ENCODE measurements around the gene PTPRG. TPM values are rescaled to one million over a fixed set of nuclear protein-coding genes. Genes with fewer than 3 reads are reported as not detected.

PTPRG gene
- total RNA-seq, 3 donors from 2014 or later: 28.9 to 54.7 (median 40.4) TPM

DNA sequence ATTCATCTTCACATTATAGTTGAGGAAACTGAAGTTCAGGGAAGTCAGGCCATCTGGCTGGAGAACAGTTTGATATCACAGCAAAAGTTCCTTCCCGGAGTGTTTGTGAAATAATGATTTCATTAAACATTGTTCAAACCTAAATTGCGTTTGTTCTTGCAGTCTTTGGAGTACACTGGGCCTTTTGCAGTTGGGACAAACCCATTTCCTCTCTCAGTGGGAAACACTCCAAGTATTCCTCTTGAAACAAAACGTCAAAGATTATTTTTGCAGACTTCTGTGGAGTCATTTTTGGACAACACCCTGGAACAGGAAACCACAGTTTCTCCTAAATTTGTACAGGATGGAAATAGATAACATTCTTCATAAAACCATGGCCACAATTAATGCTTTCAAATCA is 287.5 kb downstream of the PTPRG start:
- DNase-seq (no peak), ATAC-seq (peak; percentile 32)
- Histone ChIP-seq H3K4me1 (ENCODE audit: low read depth) (peaks cover 11% of the 10 kb centered on the region), H3K36me3 (ENCODE audit: low read depth) (no peaks in the 10 kb centered on the region), H3K9me3 (no peaks in the 10 kb centered on the region), H3K4me3 (no peak overlapping the region)
- TF ChIP-seq, protein P1, sequence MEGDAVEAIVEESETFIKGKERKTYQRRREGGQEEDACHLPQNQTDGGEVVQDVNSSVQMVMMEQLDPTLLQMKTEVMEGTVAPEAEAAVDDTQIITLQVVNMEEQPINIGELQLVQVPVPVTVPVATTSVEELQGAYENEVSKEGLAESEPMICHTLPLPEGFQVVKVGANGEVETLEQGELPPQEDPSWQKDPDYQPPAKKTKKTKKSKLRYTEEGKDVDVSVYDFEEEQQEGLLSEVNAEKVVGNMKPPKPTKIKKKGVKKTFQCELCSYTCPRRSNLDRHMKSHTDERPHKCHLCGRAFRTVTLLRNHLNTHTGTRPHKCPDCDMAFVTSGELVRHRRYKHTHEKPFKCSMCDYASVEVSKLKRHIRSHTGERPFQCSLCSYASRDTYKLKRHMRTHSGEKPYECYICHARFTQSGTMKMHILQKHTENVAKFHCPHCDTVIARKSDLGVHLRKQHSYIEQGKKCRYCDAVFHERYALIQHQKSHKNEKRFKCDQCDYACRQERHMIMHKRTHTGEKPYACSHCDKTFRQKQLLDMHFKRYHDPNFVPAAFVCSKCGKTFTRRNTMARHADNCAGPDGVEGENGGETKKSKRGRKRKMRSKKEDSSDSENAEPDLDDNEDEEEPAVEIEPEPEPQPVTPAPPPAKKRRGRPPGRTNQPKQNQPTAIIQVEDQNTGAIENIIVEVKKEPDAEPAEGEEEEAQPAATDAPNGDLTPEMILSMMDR (IDR thresholded peaks at IDR 0.05): no peak
- intact Hi-C loops (cut with DNase I, micrococcal nuclease): no loop called here

DNA sequence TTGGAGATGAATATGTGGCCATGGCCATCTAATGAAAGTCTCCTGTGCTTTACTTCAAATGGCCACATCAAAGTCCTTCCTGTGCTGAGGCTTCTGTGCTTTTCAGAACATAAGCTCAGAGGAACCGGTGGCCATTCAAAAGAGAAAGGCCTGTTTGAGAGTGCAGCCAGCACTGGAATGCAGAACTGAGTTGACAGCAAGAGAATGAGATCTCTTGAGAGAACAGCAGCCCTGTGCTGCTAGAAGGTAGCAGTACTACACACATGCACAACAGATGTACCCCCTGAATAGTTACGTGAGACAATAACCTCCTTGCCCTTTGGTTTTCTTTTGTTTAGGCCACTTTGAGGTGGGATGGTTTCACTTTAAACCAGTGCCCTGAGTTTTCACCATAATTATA is 292.5 kb downstream of the PTPRG start:
- ATAC-seq: no peak
- intact Hi-C loops (cut with DNase I, micrococcal nuclease): loop anchor here in 1 of 2 donors (10.0 kb wide), 1 partner anchor 201 kb away; no protein-coding TSS in a partner anchor

DNA sequence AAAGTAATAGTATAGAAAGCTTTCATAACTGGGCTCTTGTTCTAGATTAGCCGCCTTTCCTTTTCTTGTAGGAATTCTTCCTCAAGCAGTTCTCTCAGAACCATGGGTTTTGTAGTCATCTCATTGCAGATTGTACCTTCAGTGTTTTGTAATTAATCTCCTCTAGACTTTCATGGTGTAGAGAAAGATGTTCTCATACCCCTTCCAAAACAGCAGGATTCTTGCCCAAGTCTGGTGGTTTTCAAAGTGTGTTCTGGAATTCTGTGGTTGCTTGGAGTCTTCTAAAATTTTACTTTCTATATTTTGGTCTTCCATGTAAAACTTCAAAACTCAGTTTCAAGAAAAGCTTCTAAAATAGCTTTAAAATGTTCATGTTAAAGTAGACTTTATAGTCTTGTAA is 293.8 kb downstream of the PTPRG start:
- no peak for DNase-seq
- Histone ChIP-seq H3K36me3 (ENCODE audit: low read depth) (no peaks in the 10 kb centered on the region), H3K9me3 (no peaks in the 10 kb centered on the region), H3K4me1 (ENCODE audit: low read depth) (no peaks in the 10 kb centered on the region), H3K4me3 (no peak overlapping the region)
- TF ChIP-seq, protein P1 (IDR thresholded peaks at IDR 0.05): no peak
- no peak for ATAC-seq
- intact Hi-C loops (cut with DNase I, micrococcal nuclease): loop anchor here in 1 of 2 donors (10.0 kb wide), 1 partner anchor 200 kb away; no protein-coding TSS in a partner anchor

More for the DNA sequence above, 292.5 kb downstream of the PTPRG start:
- no peaks in the 10 kb centered on the region for H3K9me3 ChIP-seq
- no peak overlapping the region for H3K4me3 ChIP-seq
- H3K4me1 ChIP-seq (ENCODE audit: low read depth): peaks cover 2% of the 10 kb centered on the region
- no peaks in the 10 kb centered on the region for H3K36me3 ChIP-seq (ENCODE audit: low read depth)
- DNase-seq: no peak
- TF ChIP-seq, protein P1 (IDR thresholded peaks at IDR 0.05): no peak

DNA sequence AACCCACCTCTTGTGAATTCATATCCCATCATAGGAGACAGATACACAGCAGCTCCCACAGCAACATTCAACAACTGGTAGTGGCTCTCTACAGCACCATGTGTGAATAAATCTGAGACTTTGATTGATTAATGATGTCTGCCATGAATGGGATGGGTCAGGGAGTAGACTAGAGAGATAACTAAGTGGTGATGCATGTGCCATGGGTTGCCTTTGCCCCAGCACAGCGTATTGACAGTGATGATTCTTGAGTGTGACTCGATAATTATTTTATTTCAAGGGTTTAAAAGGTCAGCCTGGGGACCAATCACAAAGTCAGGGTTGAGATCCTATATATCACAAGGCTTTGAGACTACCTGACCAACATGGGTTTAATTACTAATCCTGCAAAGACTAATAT is 295.9 kb downstream of the PTPRG start:
- TF ChIP-seq, protein P1 (IDR thresholded peaks at IDR 0.05): no peak
- ATAC-seq (peak; percentile 29), DNase-seq (no peak)
- H3K9me3 ChIP-seq: no peaks in the 10 kb centered on the region
- H3K4me1 ChIP-seq (ENCODE audit: low read depth): no peaks in the 10 kb centered on the region
- no peak overlapping the region for H3K4me3 ChIP-seq
- intact Hi-C loops (cut with DNase I, micrococcal nuclease): loop anchor here in 1 of 2 donors (10.0 kb wide), 1 partner anchor 198 kb away; no protein-coding TSS in a partner anchor
- no peaks in the 10 kb centered on the region for H3K36me3 ChIP-seq (ENCODE audit: low read depth)

DNA sequence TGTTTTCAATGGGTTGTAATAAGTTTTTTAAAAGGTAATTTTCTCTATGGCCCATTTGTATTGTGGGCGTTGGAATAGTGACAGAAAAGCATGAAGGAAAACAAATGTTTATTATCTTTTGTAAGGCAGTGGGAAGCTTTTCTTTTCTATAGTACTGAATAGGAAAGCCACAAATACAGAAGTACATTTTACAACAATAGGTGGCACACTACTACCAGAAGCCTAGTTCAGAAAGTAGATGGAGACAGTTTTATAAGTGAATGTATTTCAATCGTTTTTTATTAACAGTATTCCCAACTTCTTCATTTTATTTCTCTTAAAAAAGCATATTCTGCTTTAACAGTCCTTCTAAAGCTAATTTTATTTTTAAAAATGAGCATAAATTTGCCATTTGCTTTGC is 296.7 kb downstream of the PTPRG start:
- ATAC-seq: peak; percentile 47
- H3K4me3 ChIP-seq: no peak overlapping the region
- TF ChIP-seq, protein P1 (IDR thresholded peaks at IDR 0.05): no peak
- intact Hi-C loops (cut with DNase I, micrococcal nuclease): loop anchor here in 1 of 2 donors (10.0 kb wide), 1 partner anchor 197 kb away; no protein-coding TSS in a partner anchor
- no peak for DNase-seq
- H3K4me1 ChIP-seq (ENCODE audit: low read depth): no peaks in the 10 kb centered on the region
- H3K9me3 ChIP-seq: no peaks in the 10 kb centered on the region
- no peaks in the 10 kb centered on the region for H3K36me3 ChIP-seq (ENCODE audit: low read depth)

DNA sequence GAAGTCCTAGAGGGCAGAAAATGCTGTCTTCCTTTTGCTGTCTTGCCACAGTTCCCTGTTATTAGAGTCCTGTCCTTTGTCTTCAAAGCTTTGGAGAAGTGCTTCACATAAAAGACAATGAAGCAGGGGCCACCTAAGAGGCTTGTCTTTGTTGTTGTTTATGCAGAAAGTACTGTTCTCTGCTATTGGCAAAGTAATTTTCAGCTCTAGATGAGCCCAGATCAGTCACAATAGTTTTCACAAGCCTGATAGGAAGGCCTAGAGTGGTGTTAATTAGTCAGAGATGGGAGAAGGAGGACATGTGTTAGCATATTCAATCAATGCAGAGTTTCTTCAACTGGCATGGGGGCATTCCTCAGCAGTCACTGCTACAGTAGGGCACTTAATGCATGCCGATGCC is 300.0 kb downstream of the PTPRG start:
- ATAC-seq (no peak), DNase-seq (no peak)
- intact Hi-C loops (cut with DNase I, micrococcal nuclease): no loop called here
- H3K4me3 ChIP-seq: no peak overlapping the region
- H3K9me3 ChIP-seq: no peaks in the 10 kb centered on the region
- TF ChIP-seq, protein P1 (IDR thresholded peaks at IDR 0.05): no peak
- H3K36me3 ChIP-seq (ENCODE audit: low read depth): no peaks in the 10 kb centered on the region
- H3K4me1 ChIP-seq (ENCODE audit: low read depth): no peaks in the 10 kb centered on the region

All from mucosa of descending colon (tissue), 3 donors.